ENCODE data around the gene SPEF1. TPM values are rescaled to one million over a fixed set of nuclear protein-coding genes. Genes with fewer than 3 reads are reported as not detected.

Gene SPEF1
- total and polyA plus RNA-seq, 12 donors = 0.07 to 0.47 (median 0.23) TPM; not detected in 4

- ATAC-seq (no peak), DNase-seq (no peak)
- Histone ChIP-seq H3K9me3 (no peaks in the 10 kb centered on the region), H3K27me3 (no peaks in the 10 kb centered on the region), H3K36me3 (peaks cover 0 to 59% (median 20%) of the 10 kb centered on the region in 9 donors), H3K4me1 (peaks cover 0 to 54% (median 20%) of the 10 kb centered on the region in 9 donors), H3K27ac (peak overlapping the region in 2 of 10 donors; percentile 1 to 97), H3K4me3 (no peak overlapping the region)
- intact Hi-C loops (cut with DNase I) = no loop called here
- no peak for TF ChIP-seq CTCF (IDR thresholded peaks at IDR 0.05)
- 91 to 97% methylated on average over 3 of the region's 3 CpGs for WGBS, 2 donors
Observed at GRCh38 chr20:3798908-3799248, 17.6 kb upstream of the SPEF1 start.

- no peaks in the 10 kb centered on the region for H3K9me3 ChIP-seq
- H3K27me3 ChIP-seq = no peaks in the 10 kb centered on the region
- TF ChIP-seq CTCF (IDR thresholded peaks at IDR 0.05) = no peak
- peaks cover 0 to 54% (median 16%) of the 10 kb centered on the region in 9 donors for H3K36me3 ChIP-seq
- 73 to 79% methylated on average over 5 of the region's 5 CpGs for WGBS, 2 donors
- DNase-seq (no peak), ATAC-seq (no peak)
- peaks cover 0 to 54% (median 20%) of the 10 kb centered on the region in 9 donors for H3K4me1 ChIP-seq
- intact Hi-C loops (cut with DNase I) = no loop called here
- H3K27ac ChIP-seq = peak overlapping the region in 2 of 10 donors; percentile 1 to 97
- H3K4me3 ChIP-seq = peak overlapping the region in 1 of 10 donors; percentile 84
Observed at GRCh38 chr20:3798373-3798768, 17.1 kb upstream of the SPEF1 start.

GRCh38 chr20:3797592-3798372 lies 16.5 kb upstream of the SPEF1 start:
- ATAC-seq (no peak), DNase-seq (no peak)
- 80 to 81% methylated on average over 19 of the region's 19 CpGs for WGBS, 2 donors
- Histone ChIP-seq H3K36me3 (peaks cover 0 to 48% (median 10%) of the 10 kb centered on the region in 9 donors), H3K27me3 (no peaks in the 10 kb centered on the region), H3K4me3 (peak overlapping the region in 3 of 10 donors; percentile 62 to 84 (median 65)), H3K4me1 (peaks cover 0 to 54% (median 20%) of the 10 kb centered on the region in 9 donors), H3K9me3 (no peaks in the 10 kb centered on the region), H3K27ac (peak overlapping the region in 1 of 10 donors; percentile 97)
- no peak for TF ChIP-seq CTCF (IDR thresholded peaks at IDR 0.05)
- intact Hi-C loops (cut with DNase I) = no loop called here

GRCh38 chr20:3797226-3797545 lies 15.9 kb upstream of the SPEF1 start:
- Histone ChIP-seq H3K27ac (peak overlapping the region in 1 of 10 donors; percentile 97), H3K27me3 (no peaks in the 10 kb centered on the region), H3K4me1 (peaks cover 0 to 54% (median 20%) of the 10 kb centered on the region in 9 donors), H3K36me3 (peaks cover 0 to 42% (median 4%) of the 10 kb centered on the region in 9 donors), H3K4me3 (peak overlapping the region in 4 of 10 donors; percentile 62 to 92 (median 74)), H3K9me3 (no peaks in the 10 kb centered on the region)
- DNase-seq (no peak), ATAC-seq (no peak)
- intact Hi-C loops (cut with DNase I) = no loop called here
- no peak for TF ChIP-seq CTCF (IDR thresholded peaks at IDR 0.05)
- 92 to 94% methylated on average over 5 of the region's 5 CpGs for WGBS, 2 donors

Measured in heart right ventricle (tissue), 16 donors.